GM18867 (cell line): Measurements from ENCODE around the gene CCDC77.

Experiments
- ATAC-seq: cut with Tn5 transposase; IDR thresholded peaks from one replicate; pipeline ENCODE4 v1.9.1; 2021; ENCODE audit warnings: mild to moderate bottlenecking, moderate library complexity; ENCODE audit not compliant: unreplicated experiment

Gene CCDC77

DNA sequence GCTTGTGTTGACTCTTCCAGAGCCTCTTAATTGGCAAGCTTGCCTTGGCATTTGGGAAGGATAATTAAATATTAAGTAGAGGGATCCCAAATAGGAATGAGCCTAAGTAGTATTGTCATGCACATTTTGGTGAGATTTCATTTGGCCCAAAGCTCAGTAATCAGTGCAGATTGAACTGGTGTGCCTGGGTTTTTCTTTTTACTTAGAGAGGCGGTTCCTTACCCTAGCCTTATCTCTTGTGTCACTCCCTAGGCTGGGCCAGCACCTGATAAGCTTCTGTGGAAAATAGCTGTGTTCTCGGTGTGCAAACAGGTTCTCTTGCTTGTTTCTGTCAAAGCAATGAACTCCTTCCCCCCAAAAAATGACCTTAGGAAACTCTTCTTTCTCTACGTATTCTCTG lies 49.0 kb downstream of the CCDC77 start:
- no peak for ATAC-seq

DNA sequence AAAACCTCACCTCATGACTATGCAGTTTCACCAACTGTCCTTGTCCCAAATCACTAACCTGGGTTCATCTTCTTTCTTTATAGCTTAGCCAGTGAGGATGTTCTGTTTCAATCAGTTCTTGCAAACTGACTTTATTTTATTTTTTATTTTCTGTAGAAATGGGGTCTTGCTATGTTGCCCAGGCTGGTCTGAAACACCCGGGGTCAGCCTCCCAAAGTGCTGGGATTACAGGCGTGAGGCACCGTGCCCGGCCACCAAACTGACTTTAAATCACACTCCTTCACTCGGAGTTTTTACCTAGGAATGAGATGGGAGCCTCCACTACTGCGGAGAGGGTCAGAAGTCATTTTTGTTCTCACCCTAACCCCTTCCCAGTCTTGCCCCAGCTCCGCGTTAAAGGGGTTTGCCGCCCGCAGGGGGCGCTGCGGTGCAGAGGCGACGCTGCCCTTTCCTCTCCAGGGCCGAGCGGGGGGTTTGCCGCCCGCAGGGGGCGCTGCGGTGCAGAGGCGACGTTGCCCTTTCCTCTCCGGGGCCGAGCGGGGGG lies 51.3 kb downstream of the CCDC77 start:
- ATAC-seq, result no peak

DNA sequence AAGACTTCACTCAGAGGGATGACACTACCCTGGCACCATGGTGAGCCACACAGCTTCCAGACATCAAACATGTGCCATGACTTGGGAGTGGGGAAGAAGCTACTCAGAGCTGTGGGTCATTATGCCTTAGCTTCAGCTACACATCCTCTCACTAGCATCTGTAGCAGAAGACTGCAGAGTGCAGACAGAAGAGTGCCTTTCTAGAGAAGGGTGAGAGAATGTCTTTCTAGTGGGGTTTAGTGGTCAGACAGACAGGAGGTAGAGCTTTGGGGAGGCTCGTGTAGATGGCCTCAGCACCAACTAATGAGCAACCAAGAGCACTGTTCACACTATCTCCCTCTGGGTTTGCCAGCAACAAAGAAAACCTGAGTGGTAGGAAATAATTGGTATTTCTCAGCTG lies 53.4 kb downstream of the CCDC77 start:
- ATAC-seq, result no peak

DNA sequence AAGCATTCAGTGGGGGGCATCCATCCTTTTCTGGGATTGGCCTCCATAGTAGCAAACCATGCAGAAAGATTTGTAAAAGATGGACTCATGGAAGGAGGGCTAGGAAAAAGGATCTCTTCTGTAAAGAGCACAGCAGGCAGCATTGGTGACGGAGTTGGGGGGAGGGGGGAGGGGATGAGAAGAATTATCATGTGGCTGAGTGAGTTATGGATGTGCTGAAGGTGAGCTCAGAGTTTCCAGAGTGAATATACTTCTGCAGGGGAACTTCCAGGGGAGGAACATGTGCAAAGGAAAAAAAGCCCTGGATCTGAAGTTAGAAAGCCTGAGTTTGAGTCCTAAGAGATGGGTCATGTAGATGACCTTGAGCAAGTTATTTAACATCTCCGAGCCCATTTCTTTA lies 54.4 kb downstream of the CCDC77 start:
- no peak for ATAC-seq

DNA sequence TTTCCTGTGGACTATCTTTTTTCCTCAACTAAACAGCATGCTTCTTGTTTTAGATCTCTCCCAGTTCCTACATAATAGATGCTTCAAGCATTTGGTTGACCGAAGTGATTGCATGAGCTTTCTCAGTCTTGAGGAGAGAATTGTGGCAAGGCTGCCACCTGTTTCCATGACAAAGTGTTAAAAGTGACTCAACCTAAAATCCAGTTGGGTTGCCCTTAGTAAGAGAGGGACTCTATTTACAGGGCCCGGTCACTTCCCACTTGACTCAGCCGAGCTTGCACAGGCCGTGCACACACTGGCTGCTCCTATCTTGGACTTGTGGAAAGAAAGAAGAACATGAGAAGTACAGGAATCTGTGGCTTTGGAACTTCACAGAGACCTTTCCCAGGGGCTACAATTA lies 56.2 kb downstream of the CCDC77 start:
- no peak for ATAC-seq

DNA sequence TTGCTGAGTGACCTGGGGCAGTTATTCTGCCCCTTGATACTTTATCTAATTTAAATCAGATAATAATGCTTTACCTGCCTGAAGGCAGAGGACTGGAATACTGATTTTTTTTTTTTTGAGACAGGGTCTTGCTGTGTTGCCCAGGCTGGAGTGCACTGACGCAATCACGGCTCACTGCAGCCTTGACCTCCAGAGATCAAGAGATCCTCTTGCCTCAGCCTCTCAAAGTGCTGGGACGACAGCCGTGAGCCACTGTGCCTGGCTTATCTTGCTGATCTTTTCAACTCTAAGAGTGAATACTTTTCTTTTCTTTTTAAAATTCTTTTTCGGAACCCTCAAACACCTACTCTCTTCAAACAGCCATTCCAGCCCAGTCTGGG lies 57.6 kb downstream of the CCDC77 start:
- no peak for ATAC-seq

DNA sequence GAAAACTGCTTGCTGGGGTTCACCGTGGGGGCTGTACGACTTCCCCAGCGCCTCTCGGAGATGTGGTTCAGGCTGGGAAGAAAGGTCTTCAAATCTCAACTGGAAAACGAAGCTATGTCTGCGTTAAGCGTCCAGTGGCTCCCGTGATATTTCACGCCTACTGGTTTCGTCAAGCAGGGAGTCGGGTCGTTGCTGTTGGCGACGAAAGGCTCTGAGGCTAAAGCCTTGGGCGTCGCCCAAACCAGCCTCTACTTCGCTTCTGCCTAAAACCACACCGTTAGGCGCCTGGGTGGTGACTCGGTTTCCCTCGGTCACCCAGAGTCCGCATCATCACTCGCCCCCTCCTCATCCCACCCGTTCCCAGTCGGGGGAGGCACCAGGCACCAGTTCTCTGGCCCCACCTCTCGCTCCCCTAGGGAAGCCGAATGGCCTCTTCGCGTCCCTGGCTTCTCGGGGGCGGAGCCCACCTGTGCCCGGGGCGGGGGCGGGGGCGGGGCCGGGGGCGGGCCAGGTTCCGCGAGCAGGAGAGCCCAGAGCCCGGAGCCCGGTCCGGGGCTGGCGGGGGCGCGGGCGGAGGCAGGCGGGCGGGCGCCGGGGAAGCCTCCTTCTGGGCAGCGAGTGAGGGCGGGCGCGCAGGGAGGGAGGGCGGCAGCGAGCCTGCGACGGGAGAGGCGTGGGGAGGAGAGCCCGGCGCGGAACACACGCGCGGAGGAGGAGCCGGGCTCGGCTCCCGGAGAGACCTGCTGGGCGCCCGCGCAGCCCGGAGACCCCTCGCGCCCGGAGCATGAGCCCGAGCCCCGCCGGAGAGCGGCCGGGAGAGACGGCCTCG lies 58.2 kb downstream of the CCDC77 start, which contains the start of gene B4GALNT3:
B4GALNT3 (plus strand) TSS at position 510 of the 829 bp plus-strand sequence. CDS start 438 bp downstream, outside the sequence.
- ATAC-seq, result no peak

DNA sequence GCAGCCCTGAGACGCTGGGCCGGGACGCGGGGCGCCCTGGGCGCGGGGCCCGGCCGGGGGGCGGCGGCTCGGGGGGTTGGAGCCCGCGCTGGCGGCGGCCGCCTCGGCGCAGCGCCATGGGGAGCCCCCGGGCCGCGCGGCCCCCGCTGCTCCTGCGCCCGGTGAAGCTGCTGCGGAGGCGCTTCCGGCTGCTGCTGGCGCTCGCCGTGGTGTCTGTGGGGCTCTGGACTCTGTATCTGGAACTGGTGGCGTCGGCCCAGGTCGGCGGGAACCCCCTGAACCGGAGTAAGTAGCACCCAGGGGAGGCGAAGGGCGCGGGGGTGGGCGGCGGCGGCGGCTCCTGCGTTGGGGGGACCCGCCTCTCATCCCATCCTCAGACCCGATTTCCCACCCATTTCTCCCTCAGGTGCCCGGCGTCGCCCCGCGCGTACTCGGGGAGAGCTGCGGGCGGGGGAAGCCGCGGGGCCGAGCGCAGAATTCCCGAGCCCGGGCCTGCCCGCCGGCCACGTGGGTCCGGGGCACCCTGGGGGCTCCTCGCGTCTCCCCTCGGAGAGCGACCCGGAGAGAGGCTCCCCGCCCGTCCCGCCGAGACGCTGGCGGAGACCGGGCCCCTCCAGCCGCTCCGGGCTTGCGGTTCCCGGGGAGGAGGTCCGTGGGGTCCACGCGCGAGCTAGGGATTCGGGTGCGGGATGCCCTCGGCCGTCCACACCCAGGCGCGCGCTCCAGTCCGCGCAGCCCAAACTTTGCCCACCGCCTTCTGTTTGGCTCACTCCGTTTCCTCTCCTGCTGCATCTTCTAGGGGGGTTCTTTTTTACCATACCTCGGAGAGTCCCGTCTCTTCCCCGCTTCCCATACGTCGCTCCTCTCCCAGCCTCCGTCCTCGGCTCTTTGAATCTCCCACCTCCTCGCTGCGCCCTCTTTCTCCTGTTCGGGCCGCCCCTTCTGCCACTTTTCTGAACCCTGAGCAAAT lies 59.1 kb downstream of the CCDC77 start:
- ATAC-seq, result no peak

DNA sequence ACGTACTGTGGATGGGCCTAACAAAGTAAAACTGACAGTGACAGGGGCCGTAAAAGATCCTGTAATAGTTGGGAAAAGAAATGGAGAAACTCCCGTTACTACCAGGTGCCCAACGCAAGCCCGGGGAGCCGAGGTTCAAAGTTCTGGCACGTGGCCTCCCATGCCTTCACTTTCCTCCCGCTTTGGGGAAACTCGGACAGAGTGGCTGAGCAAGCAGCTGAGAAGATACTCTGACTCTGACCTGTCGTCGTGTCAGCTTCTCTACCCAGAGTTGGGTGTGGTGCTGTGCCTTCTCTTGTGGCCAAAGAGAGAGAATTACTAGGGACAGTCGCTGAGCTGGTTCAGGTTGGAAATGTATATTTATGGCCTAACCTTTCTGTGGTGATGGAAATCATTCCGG lies 60.0 kb downstream of the CCDC77 start:
- ATAC-seq, result no peak

DNA sequence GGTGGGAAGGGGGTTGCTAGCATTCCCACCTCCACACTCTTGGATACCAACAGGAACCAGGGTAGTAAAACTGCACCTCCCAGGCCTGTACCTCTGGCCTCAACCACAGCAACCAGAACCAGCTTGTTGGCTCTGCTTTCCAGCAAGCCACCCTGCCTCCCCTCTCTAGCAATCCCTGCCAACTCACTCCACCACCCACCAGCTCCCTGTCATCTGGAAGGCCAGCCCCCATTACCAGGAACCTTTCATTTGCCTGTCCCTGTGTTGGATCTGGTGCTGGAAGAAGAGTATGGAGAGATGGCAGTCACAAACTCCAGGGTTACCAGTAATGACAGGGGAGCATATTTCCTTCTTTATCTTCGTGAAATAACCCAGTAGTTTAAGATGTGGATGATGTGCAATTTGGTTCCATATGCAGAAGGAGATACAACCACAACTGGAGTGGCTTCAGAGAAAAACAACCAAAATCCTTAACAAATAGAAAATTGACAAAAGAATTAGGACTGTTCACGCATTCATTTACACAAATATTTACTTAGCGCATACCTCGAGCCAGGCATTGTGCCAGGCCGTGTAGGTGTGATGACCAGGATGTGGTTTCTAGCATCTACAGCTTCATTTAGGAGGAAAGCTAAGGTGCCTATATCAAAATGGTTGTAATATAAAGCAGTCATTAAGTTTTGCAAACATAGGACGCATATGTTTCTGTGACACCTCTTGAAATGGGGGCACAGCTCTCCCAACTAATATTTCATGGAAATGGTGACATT lies 61.7 kb downstream of the CCDC77 start:
- ATAC-seq, result no peak

DNA sequence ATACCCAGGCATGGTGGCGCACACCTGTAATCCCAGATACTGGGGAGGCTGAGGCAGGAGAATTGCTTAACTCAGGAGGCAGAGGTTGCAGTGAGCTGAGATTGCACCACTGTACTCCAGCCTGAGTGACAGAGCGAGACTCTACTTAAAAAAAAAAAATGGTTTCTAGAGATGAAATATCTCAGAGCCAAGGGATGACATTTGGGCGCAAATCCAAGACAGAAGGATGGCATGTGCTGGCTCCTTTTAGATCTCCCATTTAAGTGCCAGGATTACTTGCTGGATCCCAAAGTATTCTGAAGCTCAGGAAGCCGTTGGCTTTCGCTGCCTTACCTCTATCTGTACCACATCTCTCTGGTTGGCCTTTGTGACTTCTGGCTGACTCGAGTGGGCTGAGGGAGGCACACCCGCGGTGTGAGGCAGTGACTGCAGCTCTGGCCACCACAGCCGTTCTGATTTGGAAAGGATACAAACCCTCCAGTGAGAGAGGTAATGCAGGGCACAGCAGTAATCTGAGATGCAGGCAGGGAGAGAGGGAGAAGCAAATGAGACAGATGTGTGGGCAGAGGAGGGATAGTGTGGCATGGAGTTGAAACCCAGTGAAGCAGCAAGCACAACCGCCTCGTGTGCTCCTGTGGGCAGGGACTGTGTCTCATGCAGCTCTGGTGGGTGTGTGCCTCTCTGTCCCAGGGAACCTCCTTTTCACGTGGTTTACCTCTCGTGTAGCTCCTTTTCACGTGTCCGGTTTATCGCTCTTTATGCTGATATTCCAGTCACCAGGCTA lies 63.2 kb downstream of the CCDC77 start:
- ATAC-seq, result no peak

DNA sequence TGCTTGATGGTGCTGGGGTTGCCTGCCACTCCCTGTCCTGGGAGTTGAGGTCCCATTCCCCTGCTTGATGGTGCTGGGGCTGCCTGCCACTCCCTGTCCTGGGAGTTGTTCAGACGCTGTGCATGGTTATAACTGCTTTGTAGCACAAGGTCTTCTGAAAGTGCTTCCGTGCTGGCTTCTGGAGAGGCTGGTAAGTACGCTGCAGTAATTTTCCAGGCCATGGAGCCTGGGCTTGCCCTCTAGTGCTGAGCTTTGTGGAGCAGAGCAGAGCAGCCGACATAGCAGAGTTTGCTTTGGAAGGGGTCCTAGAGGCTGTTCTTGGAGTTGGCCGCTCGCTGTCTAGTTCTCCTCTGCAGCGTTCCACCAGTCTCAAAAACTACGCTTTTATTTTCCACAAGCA lies 64.6 kb downstream of the CCDC77 start:
- no peak for ATAC-seq

DNA sequence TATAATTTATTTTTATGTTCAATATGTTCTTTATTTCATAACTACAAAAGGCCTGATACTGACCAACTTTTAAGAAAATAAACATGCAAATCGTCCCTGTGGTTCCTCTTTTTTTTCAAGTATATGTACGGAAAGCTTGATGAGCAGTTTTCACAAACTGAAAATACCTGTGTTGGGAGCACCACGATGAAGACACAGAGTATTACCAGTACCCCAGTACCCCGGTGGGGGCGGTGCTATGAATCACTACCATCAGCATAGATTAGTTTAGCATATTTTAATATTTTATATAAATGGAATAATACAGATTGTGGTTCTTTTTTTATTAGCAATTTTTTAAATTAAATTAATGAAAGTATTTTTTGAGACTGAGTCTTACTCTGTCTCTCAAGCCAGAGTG lies 65.3 kb downstream of the CCDC77 start:
- no peak for ATAC-seq

DNA sequence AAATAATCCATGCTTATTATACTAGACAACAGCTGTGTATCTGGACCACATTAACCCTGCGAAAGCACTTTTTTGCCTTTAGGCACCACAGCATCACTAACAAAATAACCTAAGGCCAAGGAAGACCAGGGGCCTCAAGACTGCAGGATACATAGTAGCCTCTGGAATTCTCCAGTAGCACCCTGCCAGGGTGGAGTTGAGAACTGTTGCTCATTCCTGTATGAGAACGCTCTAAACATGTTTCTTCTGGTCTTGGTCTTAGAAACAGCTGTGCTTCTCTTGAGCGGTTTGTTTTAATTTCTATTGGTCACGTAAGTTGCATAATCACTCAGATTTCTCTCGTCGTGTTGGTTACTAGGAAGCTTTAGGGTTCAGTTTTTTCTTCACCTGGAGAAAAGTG lies 66.1 kb downstream of the CCDC77 start:
- ATAC-seq, result no peak

DNA sequence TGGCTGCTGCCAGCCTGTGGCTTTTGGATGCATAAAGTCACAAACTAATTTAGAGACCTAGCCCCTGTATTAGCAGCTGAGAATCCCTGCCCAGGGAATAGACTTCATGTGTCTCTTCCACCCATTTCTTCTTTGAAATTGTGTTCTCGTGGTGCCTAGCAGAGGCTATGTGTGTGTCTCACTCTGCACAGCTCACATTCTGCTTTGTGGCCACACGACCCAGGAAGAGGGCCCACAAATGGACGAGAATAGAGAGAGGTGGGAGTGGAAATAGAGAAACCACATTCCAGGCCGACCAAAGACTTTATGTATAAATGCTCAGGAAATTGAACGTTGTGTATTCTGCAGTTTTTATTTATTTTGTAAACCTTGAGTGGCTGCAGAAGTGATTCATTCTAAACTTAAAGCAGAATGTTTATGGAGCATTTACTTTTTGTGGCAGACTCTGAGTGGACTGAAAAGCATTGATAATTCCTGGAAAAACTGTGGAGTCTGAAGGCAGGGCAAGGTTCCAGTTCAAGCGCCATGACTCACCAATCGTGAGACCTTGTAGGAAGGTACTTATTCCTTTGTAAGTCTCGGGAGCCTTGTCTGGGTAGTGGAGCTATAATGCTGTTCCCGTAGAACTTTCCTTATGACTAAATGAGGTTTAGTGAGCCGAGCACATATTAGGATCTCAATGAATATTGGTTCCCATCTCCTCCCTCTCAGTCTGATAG lies 67.4 kb downstream of the CCDC77 start:
- no peak for ATAC-seq

DNA sequence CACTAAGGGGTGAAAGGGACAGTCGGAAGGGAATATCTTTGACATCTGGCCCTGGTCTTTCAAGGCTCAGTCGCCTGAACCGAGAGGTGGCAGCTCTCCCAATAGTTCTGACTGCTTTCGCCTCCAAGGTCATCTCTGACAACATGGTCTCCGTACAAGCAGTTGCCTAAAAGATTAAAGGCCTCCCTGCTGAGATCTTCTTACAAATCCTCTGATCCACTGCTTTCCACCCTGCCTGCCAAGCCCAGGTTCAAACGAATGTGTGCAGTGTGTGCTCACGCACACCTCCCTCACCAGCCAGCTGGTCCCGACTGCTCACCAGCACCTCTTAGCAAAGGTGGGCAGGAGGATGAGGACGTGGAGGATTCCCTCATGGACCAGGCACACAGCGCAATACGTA lies 68.7 kb downstream of the CCDC77 start:
- no peak for ATAC-seq

DNA sequence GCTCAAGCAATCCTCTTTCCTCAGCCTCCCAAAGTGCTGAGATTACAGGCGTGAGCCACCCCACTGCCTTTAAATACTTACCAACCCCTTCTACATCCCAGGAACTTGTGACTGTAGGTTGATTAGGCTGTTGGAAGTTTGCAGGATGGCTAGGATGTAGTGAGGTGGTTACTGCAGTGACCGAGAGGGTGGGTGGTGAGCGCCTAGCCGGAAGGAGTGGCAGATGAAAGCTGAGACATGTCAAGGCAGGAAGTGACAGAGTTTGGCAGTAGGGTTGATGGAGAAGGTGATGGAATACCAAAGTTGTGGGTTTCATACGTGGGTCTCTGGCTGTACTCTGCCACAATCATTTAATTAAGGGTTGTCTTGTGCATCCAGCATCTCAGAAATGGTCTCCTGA lies 71.8 kb downstream of the CCDC77 start:
- ATAC-seq, result no peak

DNA sequence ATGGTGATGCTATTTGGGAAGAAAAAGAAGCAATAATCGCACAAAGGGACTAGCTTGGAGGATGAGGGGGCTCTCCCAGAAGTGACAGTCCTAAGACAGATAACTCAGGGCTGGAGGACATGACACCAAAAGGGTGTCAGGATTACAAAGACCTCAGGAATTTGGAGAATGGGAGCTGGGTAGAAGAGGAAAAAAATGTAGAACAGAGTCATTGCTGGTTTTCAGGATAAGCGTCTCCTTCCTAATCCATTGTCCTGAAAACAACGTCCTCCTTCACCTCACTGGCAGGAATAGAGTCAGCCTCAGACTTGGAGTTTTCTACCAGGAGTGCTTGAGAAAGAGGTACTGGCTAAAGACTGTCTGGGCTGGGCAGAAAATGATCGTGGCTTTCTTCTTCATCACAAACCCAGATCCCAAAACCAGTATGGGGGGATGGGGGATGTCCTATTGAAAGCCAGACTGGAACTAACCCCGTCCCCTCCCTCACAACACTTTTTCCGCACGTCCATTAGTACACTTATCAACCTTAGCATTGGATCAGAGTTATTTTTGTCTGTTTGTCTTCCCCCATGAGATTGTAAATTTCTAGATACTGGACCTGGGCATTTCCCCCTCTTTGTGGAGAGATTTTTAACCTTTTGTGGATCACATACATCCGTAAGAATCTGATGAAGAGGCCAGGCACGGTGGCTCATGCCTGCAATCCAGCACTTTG lies 72.6 kb downstream of the CCDC77 start:
- ATAC-seq, result no peak

DNA sequence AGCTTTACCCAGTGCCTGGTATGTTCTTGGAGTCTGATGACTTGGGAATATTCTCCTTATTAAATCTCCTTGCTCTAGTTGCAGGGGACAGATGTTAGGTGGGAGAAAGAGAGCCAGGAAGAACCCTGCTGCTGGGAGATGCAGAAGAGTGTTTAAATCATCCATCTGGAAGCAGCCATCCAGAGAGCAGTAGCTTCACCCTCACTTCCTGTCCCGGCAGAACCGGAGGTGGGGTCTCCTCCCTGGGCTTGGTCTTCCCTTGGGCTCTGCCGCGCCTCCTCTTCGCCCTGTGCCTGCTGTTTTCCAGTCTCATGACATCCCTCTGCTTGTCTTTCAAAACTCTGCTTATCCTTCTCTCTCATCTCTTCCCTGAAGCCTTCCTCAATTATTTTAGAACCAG lies 73.8 kb downstream of the CCDC77 start:
- ATAC-seq, result no peak
